Measurements from ENCODE around the gene SMC1A. TPM values are rescaled to one million over a fixed set of nuclear protein-coding genes. Genes with fewer than 3 reads are reported as not detected.

Gene SMC1A
- total RNA-seq, 1 donor from 2014 or later, result 11.2 TPM

DNA sequence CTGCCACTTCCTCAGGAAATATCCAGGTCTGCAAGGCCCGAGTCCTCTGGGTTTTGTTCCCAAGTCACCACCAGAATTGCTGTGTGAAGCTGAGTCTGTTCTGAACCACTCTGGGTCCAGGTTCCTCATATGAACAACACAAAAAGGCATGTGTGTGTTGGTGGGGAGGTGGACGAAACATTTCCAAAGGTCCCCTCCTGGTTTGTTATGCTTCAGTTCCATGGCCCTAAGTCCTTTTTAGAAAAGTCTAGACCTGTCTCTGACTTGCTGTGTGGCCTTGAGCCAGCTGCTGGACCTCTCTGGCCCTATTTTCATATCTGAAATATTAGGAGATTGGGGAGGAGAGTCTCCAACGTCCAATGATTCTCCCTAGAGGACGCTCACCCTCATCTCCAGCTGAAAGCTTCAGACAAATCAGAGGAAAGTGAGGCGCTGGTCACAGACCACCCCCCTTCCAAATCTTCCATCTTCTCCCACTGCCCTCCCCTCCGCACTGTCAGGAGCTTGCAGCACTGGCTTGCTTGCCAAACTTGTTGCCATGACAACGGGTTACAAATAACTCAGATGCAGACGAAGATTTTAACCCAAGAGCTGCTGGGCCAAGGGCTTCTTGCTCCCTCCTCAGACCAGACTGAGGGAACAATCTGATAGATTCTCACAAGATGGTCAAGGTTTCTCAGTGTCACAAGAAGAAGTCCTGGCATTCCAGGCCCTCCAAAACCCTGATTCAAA, 64.5 kb downstream of the SMC1A start:
- no peak overlapping the region for H3K27ac ChIP-seq
- no peaks in the 10 kb centered on the region for H3K4me1 ChIP-seq
- H3K4me3 ChIP-seq, result no peak overlapping the region
- H3K36me3 ChIP-seq, result no peaks in the 10 kb centered on the region
- intact Hi-C loops (cut with DNase I), result no loop called here
- no peaks in the 10 kb centered on the region for H3K9me3 ChIP-seq
- TF ChIP-seq, protein P1, sequence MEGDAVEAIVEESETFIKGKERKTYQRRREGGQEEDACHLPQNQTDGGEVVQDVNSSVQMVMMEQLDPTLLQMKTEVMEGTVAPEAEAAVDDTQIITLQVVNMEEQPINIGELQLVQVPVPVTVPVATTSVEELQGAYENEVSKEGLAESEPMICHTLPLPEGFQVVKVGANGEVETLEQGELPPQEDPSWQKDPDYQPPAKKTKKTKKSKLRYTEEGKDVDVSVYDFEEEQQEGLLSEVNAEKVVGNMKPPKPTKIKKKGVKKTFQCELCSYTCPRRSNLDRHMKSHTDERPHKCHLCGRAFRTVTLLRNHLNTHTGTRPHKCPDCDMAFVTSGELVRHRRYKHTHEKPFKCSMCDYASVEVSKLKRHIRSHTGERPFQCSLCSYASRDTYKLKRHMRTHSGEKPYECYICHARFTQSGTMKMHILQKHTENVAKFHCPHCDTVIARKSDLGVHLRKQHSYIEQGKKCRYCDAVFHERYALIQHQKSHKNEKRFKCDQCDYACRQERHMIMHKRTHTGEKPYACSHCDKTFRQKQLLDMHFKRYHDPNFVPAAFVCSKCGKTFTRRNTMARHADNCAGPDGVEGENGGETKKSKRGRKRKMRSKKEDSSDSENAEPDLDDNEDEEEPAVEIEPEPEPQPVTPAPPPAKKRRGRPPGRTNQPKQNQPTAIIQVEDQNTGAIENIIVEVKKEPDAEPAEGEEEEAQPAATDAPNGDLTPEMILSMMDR (IDR thresholded peaks at IDR 0.05), result no peak
- no peaks in the 10 kb centered on the region for H3K27me3 ChIP-seq
- no peak for DNase-seq (ENCODE audit: low spot score in 2 of 2)

DNA sequence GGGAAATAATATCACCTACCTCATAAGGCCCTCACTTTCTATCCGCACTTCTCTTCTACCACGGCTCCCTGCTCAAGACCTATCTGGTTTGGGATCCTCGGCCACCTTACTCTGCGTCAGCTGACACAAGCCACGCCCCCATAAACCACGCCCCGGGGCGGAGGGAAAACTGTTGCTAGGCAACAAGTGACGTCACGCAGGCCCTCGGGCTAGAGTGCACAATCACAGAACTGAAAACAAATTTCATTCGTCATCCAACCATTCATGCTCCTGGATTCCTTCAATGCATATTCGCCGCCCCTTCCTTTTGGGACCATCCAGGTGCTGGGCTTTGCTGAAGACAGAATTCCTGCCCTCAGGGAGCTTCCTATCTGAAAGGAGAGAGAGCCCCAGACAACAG, 66.3 kb downstream of the SMC1A start:
- H3K36me3 ChIP-seq, result no peaks in the 10 kb centered on the region
- no peaks in the 10 kb centered on the region for H3K4me1 ChIP-seq
- H3K27me3 ChIP-seq, result no peaks in the 10 kb centered on the region
- H3K27ac ChIP-seq, result no peak overlapping the region
- intact Hi-C loops (cut with DNase I), result no loop called here
- no peak for DNase-seq (ENCODE audit: low spot score in 2 of 2)
- no peaks in the 10 kb centered on the region for H3K9me3 ChIP-seq
- TF ChIP-seq, protein P1 (IDR thresholded peaks at IDR 0.05), result no peak
- no peak overlapping the region for H3K4me3 ChIP-seq

DNA sequence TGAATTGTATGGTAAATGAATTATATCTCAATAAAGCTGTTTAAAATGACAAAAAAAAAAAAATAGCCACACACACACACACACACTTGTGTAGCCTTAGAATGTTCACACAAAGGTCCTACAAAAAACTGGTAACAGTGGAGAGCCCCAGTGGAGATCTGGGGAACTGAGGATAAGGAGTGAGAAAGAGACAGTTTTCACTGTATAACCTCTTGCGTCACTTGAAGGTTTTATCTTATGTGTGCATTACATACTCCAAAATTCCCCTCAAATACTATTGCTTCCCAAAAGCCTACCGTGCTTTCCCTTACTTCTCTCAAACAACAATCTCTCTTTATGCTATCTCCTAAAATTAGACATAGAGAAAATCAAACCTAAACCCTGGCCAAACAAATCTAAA, 67.8 kb downstream of the SMC1A start:
- intact Hi-C loops (cut with DNase I), result no loop called here
- no peak overlapping the region for H3K27ac ChIP-seq
- no peaks in the 10 kb centered on the region for H3K36me3 ChIP-seq
- no peaks in the 10 kb centered on the region for H3K27me3 ChIP-seq
- no peak overlapping the region for H3K4me3 ChIP-seq
- TF ChIP-seq, protein P1 (IDR thresholded peaks at IDR 0.05), result no peak
- DNase-seq (ENCODE audit: low spot score in 2 of 2), result no peak
- no peaks in the 10 kb centered on the region for H3K4me1 ChIP-seq
- no peaks in the 10 kb centered on the region for H3K9me3 ChIP-seq

DNA sequence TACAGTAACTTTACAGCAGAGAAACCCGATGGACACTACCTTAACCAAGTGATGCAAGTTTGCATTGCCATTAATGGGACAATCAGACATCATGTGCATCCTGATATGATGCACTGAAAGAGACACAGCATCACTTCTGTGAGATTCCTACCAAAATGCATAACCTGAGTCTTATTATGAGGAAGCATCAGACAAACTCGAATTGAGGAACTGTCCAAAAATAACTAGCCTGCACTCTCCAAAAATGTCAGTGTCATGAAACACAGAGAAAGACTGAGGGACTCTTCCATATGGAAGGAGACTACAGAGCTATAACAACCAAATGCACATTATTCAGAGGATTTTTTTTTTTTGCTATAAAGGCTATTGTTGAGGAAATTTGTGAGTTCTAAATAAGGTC, 74.5 kb downstream of the SMC1A start:
- Histone ChIP-seq H3K4me3 (no peak overlapping the region), H3K27ac (no peak overlapping the region), H3K9me3 (no peaks in the 10 kb centered on the region), H3K36me3 (no peaks in the 10 kb centered on the region), H3K4me1 (no peaks in the 10 kb centered on the region), H3K27me3 (no peaks in the 10 kb centered on the region)
- intact Hi-C loops (cut with DNase I), result no loop called here
- TF ChIP-seq, protein P1 (IDR thresholded peaks at IDR 0.05), result no peak
- DNase-seq (ENCODE audit: low spot score in 2 of 2), result no peak

DNA sequence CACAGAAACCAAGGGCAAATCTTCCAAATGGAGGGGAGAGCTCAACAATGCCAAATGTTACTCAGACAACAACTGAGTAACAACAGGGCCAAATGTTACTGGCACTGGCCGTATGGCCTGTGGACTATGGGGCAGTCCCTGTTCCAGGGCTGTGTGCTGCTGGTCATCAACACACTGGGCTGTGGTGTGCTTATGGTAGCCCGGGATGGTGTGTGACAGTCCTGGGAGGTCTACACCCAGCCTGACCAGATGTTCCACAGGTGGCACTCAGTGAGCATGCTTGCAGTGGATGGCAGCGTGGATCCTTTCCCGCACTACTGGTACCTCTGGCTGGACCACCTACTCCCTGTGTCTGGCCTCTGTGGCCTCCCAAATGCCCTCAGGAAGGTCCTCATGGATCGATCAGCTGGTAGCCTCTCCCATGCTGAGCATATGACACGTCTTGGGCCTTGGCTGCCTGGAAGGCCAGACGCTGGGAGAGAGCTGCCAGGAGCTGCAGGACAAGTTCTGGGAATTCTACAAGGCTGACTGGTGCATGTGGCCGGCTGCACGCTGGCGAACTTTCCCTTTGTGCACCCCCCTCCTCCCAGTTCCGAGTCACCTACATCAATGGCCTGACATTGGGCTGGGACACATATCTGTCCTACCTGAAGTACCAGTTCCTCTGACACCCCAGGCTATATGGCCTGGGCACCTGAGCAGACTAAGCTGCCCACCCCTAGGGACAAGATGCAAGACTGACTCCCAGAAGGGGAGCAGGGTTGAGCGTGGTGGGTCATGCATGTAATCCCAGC, 81.4 kb downstream of the SMC1A start:
- Histone ChIP-seq H3K9me3 (no peaks in the 10 kb centered on the region), H3K27me3 (no peaks in the 10 kb centered on the region), H3K4me1 (no peaks in the 10 kb centered on the region), H3K36me3 (no peaks in the 10 kb centered on the region), H3K27ac (no peak overlapping the region), H3K4me3 (no peak overlapping the region)
- no peak for DNase-seq (ENCODE audit: low spot score in 2 of 2)
- TF ChIP-seq, protein P1 (IDR thresholded peaks at IDR 0.05), result no peak
- intact Hi-C loops (cut with DNase I), result no loop called here
